ENCODE measurements around the gene SRL.
"Not testable (repeated sequence)": the region's sequence is repeated elsewhere in the genome, so short reads cannot be mapped to it uniquely, and the experiment has no call there.

Gene SRL

DNA sequence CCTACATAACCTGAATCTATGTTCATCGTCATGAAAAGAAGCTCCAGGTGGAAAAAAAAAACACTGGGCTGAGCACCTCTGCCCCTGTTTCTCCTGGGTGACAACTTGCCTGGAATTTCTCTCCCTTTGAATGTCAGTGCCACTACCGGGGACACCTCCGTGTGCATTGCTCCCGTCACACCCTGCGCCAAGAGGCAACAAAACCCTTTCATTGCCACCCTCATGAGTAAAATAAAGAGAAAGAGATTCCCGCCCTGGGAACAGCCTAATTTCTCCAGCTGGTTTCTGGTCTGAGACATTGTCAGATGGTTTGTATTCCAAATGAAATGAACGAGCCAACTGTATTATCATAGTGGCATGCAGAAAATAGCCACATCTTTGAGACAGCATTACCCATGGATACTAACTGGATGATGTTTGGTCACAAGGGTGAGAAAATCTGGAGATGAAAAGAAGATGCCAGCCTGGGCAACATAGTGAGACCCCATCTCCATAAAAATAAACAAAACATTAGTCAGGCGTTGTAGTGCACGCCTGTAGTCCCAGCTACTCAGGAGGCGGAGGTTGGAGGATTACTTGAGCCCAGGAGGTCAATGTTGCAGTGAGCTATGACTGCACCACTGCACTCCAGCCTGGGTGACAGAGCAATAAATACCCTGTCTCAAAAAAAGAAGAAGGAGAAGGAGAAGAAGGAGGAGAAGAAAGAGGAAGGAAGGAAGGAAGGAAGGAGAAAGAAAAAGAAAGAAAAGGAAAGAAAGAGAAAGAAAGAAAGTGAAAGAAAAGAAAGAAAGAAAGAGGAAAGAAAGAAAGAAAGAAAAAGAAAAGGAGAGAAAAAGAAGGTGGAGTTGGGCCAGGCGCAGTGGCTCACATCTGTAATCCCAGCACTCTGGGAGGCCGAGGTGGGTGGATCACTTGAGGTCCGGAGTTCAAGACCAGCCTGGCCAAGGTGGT, 83.5 kb downstream of the SRL start:
- DNase-seq, result no peak

DNA sequence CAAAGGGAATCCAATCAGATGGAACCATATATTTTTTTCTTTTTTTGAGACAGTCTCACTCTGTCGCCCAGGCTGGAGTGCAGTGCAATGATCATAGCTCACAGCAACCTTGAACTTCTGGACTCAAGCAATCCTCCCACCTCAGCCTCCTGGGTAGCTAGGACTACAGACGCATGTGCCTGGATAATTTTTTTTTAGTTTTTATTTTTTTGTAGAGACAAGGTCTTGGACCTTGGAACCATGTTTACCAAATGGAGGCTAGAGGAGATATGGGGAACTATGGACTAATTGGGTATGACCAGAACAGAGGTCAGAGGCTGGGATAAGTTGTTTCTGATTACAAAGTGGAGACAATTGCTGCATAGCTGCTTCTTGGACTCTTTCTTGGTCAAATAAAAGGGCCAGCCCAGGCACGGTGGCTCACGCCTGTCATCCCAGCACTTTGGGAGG, 84.5 kb downstream of the SRL start:
- DNase-seq, result no peak

DNA sequence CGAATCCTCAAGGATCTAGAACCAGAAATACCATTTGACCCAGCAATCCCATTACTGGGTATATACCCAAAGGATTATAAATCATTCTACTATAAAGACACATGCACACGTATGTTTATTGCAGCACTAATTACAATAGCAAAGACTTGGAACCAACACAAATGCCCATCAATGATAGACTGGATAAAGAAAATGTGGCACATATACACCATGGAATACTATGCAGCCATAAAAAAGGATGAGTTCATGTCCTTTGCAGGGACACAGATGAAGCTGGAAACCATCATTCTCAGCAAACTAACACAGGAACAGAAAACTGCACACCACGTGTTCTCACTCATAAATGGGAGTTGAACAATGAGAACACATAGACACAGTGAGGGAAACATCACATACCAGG, 85.4 kb downstream of the SRL start:
- DNase-seq, result not testable (repeated sequence)

DNA sequence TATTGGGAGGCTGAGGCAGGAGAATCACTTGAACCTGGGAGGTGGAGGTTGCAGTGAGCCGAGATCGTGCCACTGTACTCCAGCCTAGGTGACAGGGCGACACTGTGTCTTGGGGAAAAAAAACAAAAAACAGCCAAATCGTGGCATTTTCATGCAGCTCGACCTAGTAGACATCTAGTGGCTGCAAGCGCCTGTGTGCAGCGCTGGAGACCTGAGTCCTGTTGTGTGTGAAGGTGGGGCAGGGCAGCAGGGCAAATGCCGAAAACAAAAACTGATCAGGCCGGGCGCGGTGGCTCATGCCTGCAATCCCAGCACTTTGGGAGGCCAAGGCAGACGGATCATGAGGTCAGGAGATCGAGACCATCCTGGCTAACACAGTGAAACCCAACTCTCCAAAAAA, 88.5 kb downstream of the SRL start:
- not testable (repeated sequence) for DNase-seq

DNA sequence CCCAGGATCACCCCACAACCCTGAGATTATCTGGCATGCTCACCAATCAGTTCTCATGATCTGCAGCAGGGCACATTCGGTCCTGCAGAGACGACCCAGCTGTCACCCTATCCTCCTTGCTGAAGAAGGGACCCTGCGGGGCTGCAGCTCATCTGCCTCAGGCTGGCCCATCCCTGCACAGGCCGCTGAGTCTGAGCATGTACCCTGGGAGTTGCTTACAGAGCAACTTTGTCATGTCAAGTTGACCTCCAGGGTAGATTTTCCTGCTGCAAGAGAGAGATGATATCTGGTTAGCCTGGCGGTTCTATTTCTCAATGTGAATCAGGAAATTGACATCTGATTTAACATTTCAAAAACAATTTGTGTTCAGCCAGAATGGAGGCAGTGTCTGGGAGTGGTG, 89.6 kb downstream of the SRL start:
- no peak for DNase-seq

DNA sequence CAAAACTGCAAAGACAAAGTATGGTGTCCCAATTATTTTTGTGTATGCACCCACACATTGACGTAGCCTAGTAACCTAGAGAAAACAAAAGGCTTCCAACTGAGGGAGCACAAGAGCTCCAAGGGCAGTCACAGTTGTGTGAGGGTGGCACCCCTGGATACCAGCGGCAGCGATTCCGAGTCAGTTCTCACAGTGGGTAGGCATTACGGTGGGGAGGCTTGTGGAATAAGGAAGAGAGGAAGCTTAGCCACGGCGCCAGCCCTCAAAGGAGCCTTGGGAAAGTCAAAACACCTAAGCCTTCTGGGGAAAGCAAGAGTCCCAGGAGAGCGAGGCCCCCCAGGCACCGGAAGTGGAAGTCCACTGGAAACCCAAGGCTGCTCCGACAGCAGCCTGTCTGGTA, 94.6 kb downstream of the SRL start:
- no peak for DNase-seq

DNA sequence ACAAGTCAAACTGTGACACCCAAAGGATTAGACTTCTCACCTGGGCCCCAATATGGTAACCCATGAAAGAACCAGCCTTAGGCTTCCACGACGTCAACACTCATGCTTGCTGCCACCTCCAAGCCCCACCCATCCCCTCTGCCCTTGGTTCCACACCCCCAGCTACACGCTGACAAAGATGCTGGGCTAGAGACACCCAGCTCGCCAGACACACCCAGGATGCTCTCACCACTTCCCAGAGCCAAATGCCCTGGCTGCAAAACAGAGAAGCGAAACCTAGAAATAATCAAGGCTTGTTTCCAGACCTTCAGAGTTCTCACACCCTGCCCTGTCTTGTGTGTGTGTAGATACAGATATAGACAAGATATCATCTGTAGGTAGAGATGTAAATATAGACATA, 99.6 kb downstream of the SRL start:
- no peak for DNase-seq

DNA sequence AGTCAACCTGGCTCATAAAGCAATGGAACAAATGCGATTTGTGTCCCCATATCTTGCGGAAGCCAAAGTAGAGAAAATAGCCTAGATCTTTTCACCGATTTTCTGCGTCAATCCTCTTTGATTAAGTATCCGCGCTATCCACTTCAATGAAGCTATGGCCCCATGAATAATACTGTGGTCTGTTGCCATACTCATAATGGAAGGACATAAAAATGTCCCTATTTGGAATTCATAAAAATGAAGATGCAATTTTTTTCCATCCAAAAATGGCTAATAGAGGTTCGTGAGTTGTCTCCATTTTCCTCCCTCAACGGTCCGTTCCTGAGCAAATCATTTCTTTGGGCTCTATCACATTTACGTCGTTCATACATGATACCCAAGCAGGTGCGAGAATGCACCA, 100.3 kb downstream of the SRL start:
- DNase-seq, result no peak

DNA sequence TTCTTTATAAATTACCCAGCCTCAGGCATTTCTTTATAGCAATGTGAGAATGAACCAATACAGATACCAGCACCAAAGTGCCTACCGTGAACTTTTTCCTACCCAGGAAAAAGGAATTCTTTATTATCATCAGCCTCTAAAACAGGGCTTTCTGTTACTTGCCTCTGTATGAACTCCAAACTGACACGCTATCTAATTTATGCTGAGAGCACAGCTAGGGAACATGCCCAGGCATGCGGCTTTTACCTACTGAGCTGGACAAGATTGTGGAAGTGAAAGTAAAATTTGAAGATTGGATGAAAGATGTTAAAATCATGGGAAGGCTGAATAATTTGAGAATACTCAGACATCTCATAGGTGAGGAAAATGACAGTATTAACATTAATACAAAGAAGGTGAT, 101.2 kb downstream of the SRL start:
- peak; percentile 16 to 44 for DNase-seq

DNA sequence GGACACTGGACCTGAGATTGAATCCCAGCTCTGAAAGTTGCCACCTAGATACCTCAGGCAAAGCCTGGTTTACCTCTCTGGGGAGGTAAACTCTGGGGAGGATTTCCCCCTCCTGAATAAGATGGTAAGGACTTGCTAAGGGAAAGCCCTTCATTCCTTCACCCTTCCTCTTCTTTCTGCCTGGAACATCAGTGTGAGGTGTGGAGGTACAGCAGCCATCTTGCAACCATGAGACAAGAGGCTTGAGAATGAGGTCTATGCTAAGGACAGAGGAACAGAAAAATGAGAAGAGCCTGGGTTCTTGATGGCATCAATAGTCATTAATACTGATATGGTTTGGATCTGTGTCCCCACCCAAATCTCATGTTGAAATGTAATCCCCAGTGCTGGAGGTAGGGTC, 101.9 kb downstream of the SRL start:
- DNase-seq, result no peak
